Breast epithelium (tissue), 4 donors: ENCODE data around the gene POU2F3. TPM values are rescaled to one million over a fixed set of nuclear protein-coding genes. Genes with fewer than 3 reads are reported as not detected.

Experiments used
- DNase-seq, 2 donors: peaks; one replicate each; pipeline ENCODE4 v3.0.0-alpha.2; 2019; ENCODE audit warnings: low spot score in 2 of 2
- H3K27ac ChIP-seq, 2 donors: fragments of 200-600 bp; sonication (generic) in 1 of 2; one replicate each; pipeline ENCODE4 v1.5.1; 2016 to 2019; ENCODE audit warnings: mild to moderate bottlenecking in 1 of 2
- H3K27me3 ChIP-seq, 2 donors: fragments of 200-600 bp; sonication (generic) in 1 of 2; one replicate each; pipeline versions ENCODE4 v1.5.1 to v1.6.0; 2017 to 2019; ENCODE audit warnings: control low read depth in 1 of 2, mild to moderate bottlenecking in 1 of 2
- H3K36me3 ChIP-seq: fragments of 200-600 bp; one replicate; pipeline ENCODE4 v1.5.1; 2019
- H3K4me1 ChIP-seq, 2 donors: fragments of 200-600 bp; sonication (generic); one replicate each; pipeline ENCODE4 v1.5.1; 2016 to 2019; ENCODE audit warnings: control low read depth in 1 of 2
- H3K4me3 ChIP-seq, 3 donors: fragments of 200-600 bp; sonication (generic); 1 replicate in 2 of 3; 2 replicates in 1 of 3; pipeline ENCODE4 v1.5.1; 2016 to 2019; ENCODE audit warnings: mild to moderate bottlenecking in 3 of 3, moderate library complexity in 2 of 3
- H3K9me3 ChIP-seq, 2 donors: fragments of 200-600 bp; sonication (generic) in 1 of 2; one replicate each; pipeline ENCODE4 v1.5.1; 2016 to 2019; ENCODE audit warnings: control low read depth in 1 of 2
- CTCF ChIP-seq, 3 donors: fragments of 450-650 bp; IDR thresholded peaks; one replicate each; pipeline ENCODE4 v1.5.1; 2016 to 2017; ENCODE audit warnings: antibody characterized with exemption in 3 of 3, mild to moderate bottlenecking in 3 of 3, moderate library complexity in 3 of 3
- POLR2A ChIP-seq: fragments of 450-650 bp; IDR thresholded peaks from one replicate; pipeline ENCODE4 v1.6.1; 2016; ENCODE audit warnings: antibody characterized with exemption, mild to moderate bottlenecking, moderate library complexity
- POLR2AphosphoS5 ChIP-seq, 3 donors: sonication (generic); formaldehyde crosslinking; IDR thresholded peaks; one replicate each; pipeline ENCODE4 v1.6.1; 2017; ENCODE audit warnings: antibody characterized with exemption in 3 of 3
- intact Hi-C: fragments of 100-400 bp; cut with DNase I; formaldehyde crosslinking; loops from one replicate; pipeline ENCODE4 v1.15.1; 2023; ENCODE audit warnings: low total_unique reads
- total RNA-seq, 3 donors: library from RNA; depleted of rRNA; stranded (reverse); fragments of >200 nt; gene quantifications; one replicate each; pipeline ENCODE4 v1.1.0, GENCODE V29; 2016

The POU2F3 gene
- total RNA-seq, 3 donors from 2014 or later, result 3.9 to 7.0 TPM; not detected in 1

GRCh38 chr11:120314861-120315260 is 74.9 kb downstream of the POU2F3 start:
- TF ChIP-seq CTCF (IDR thresholded peaks at IDR 0.05) (no peak), POLR2AphosphoS5 (IDR thresholded peaks at IDR 0.05) (no peak), POLR2A (no peak)
- H3K36me3 ChIP-seq, result no peaks in the 10 kb centered on the region
- intact Hi-C loops, result no loop called here
- H3K4me3 ChIP-seq, result no peak overlapping the region
- H3K27ac ChIP-seq, result peak overlapping the region in 1 of 2 donors; percentile 31
- no peaks in the 10 kb centered on the region for H3K27me3 ChIP-seq
- peaks cover 5 to 8% of the 10 kb centered on the region in 2 donors for H3K4me1 ChIP-seq
- no peaks in the 10 kb centered on the region for H3K9me3 ChIP-seq
- DNase-seq, result no peak

GRCh38 chr11:120316880-120317688 is 77.1 kb downstream of the POU2F3 start:
- peaks cover 5 to 8% of the 10 kb centered on the region in 2 donors for H3K4me1 ChIP-seq
- intact Hi-C loops, result no loop called here
- no peaks in the 10 kb centered on the region for H3K27me3 ChIP-seq
- H3K27ac ChIP-seq, result peak overlapping the region; percentile 88 to 90
- peak; percentile 90 to 94 for DNase-seq
- H3K9me3 ChIP-seq, result no peaks in the 10 kb centered on the region
- TF ChIP-seq POLR2A (no peak), CTCF (IDR thresholded peaks at IDR 0.05) (no peak), POLR2AphosphoS5 (IDR thresholded peaks at IDR 0.05) (peak in 2 of 3 donors; percentile 41 to 86)
- H3K36me3 ChIP-seq, result no peaks in the 10 kb centered on the region
- peak overlapping the region in 2 of 3 donors; percentile 26 to 46 for H3K4me3 ChIP-seq

DNA sequence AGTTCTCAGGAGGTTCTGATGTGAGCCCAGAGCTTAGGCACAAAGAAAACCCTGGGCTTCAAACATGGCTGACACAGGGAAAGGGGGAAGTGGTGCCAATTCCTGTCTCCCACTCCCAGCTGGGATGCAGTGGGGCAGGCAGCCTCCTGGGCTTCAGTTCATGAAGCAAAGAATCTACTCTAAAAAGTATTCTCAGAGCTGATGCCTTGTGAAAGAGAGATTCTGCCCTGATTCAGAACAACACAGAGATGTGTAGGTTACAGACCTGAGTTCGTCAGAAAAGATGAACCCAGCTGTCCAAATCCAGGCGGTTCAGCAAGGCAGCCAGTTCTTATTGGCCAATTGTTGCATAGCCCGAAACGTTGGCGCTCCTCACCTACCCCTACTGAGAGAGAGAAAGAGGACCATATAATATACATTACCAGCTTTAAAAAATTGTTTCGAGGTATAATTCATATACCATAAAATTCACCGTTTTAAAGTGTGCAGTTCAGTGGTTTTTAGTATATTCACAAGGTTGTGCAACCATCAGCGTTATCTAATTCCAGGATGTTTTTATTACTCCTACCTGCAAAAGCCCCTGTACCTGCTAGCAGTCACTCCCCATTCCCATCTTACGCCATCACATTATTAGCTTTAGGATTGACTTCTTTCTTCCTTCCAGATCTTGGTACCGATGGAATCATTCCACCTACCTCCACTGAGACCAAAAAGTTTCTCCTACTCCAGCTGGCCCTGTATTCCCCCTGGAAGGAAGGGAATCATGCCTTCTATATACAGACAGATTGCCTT is 77.9 kb downstream of the POU2F3 start:
- Histone ChIP-seq H3K4me1 (peaks cover 5 to 8% of the 10 kb centered on the region in 2 donors), H3K27me3 (no peaks in the 10 kb centered on the region), H3K36me3 (no peaks in the 10 kb centered on the region), H3K9me3 (no peaks in the 10 kb centered on the region), H3K4me3 (peak overlapping the region in 1 of 3 donors; percentile 46), H3K27ac (peak overlapping the region; percentile 88 to 90)
- intact Hi-C loops, result no loop called here
- no peak for DNase-seq
- TF ChIP-seq POLR2AphosphoS5 (IDR thresholded peaks at IDR 0.05), result no peak
- TF ChIP-seq POLR2A, result no peak
- no peak for TF ChIP-seq CTCF (IDR thresholded peaks at IDR 0.05)

GRCh38 chr11:120318906-120319305 is 79.0 kb downstream of the POU2F3 start:
- H3K4me1 ChIP-seq, result peaks cover 5 to 8% of the 10 kb centered on the region in 2 donors
- no peaks in the 10 kb centered on the region for H3K9me3 ChIP-seq
- H3K27me3 ChIP-seq, result no peaks in the 10 kb centered on the region
- no peak for DNase-seq
- no peak for TF ChIP-seq POLR2A
- TF ChIP-seq CTCF (IDR thresholded peaks at IDR 0.05), result no peak
- TF ChIP-seq POLR2AphosphoS5 (IDR thresholded peaks at IDR 0.05), result no peak
- no peaks in the 10 kb centered on the region for H3K36me3 ChIP-seq
- H3K4me3 ChIP-seq, result no peak overlapping the region
- no peak overlapping the region for H3K27ac ChIP-seq
- intact Hi-C loops, result no loop called here
